Mesenteric fat pad (tissue), 1 donor: ENCODE measurements around the gene RAMP2. TPM values are rescaled to one million over a fixed set of nuclear protein-coding genes. Genes with fewer than 3 reads are reported as not detected.

Experiments
- DNase-seq: peaks from one replicate; pipeline ENCODE4 v3.0.0-alpha.2; 2020; ENCODE audit warnings: low spot score
- total RNA-seq: library from RNA; stranded (reverse); fragmentation: NEBNext Ultra II Directional; extraction: Animal tissue kit (Norgen Biotek cat#: 25700); gene quantifications from one replicate; pipeline ENCODE4 v1.2.1, GENCODE V29; 2021
- donor health status: DM: yes; HTN: yes; CAD: no.

RAMP2 gene
- total RNA-seq, 1 donor from 2014 or later: 58.2 TPM

- no peak for DNase-seq
These were observed 30.9 kb downstream of the RAMP2 start for GRCh38 chr17:42791948-42792347.

GRCh38 chr17:42792545-42792944 is 31.5 kb downstream of the RAMP2 start:
- DNase-seq: no peak

GRCh38 chr17:42795061-42795460 is 34.0 kb downstream of the RAMP2 start:
- DNase-seq: no peak

- DNase-seq: no peak
These were observed 34.4 kb downstream of the RAMP2 start for GRCh38 chr17:42795465-42795864.

- DNase-seq: no peak
These were observed 35.2 kb downstream of the RAMP2 start for GRCh38 chr17:42796066-42796758.

- DNase-seq: no peak
These were observed 36.3 kb downstream of the RAMP2 start for GRCh38 chr17:42797067-42798007.

- DNase-seq: no peak
These were observed 37.0 kb downstream of the RAMP2 start for GRCh38 chr17:42798011-42798382.

GRCh38 chr17:42798383-42799380 is 37.7 kb downstream of the RAMP2 start, which contains the start of the genes CNTD1 and COA3:
Gene CNTD1 (plus strand): TSS chr17:42798861. CDS start chr17:42799068, 207 bp downstream.
Gene COA3 (minus strand): TSS chr17:42798704. CDS start chr17:42798681, 23 bp downstream.
- DNase-seq: peak; percentile 95

GRCh38 chr17:42803074-42803883 is 42.3 kb downstream of the RAMP2 start:
- no peak for DNase-seq

- no peak for DNase-seq
These were observed 43.9 kb downstream of the RAMP2 start for GRCh38 chr17:42804918-42805367.

- DNase-seq: no peak
These were observed 45.2 kb downstream of the RAMP2 start for GRCh38 chr17:42806249-42806648.

- no peak for DNase-seq
These were observed 48.2 kb downstream of the RAMP2 start for GRCh38 chr17:42809250-42809649.

Other genes starting within 250 kb of the RAMP2 start
- 58.7 TPM for gene NAGLU, start 225.0 kb upstream of the RAMP2 start, total RNA-seq
- gene HSD17B1, start 208.3 kb upstream of the RAMP2 start, total RNA-seq: 3.2 TPM
- gene COASY, start 199.1 kb upstream of the RAMP2 start, total RNA-seq: 57.3 TPM
- 50.6 TPM for gene MLX, start 194.1 kb upstream of the RAMP2 start, total RNA-seq
- gene PSMC3IP, start 183.5 kb upstream of the RAMP2 start, total RNA-seq: 2.2 TPM
- 63.9 TPM for gene RETREG3, start 151.9 kb upstream of the RAMP2 start, total RNA-seq
- gene TUBG1, start 151.5 kb upstream of the RAMP2 start, total RNA-seq: 45.2 TPM
- 17.6 TPM for gene TUBG2, start 101.9 kb upstream of the RAMP2 start, total RNA-seq
- 16.8 TPM for gene PLEKHH3, start 84.2 kb upstream of the RAMP2 start, total RNA-seq
- gene CCR10, start 79.4 kb upstream of the RAMP2 start, total RNA-seq: 1.2 TPM
- 3.7 TPM for gene CNTNAP1, start 78.7 kb upstream of the RAMP2 start, total RNA-seq
- 50.5 TPM for gene EZH1, start 16.2 kb upstream of the RAMP2 start, total RNA-seq
- gene VPS25, start 12.2 kb downstream of the RAMP2 start, total RNA-seq: 41.1 TPM
- gene WNK4, start 19.4 kb downstream of the RAMP2 start, total RNA-seq: not detected
- gene COA3, start 37.5 kb downstream of the RAMP2 start, total RNA-seq: 56.7 TPM
- not detected for gene CNTD1, start 37.6 kb downstream of the RAMP2 start, total RNA-seq
- gene BECN1, start 63.1 kb downstream of the RAMP2 start, total RNA-seq: 82.0 TPM
- gene PSME3, start 72.2 kb downstream of the RAMP2 start, total RNA-seq: 144 TPM
- gene AOC2, start 83.4 kb downstream of the RAMP2 start, total RNA-seq: 10.5 TPM
- gene AOC3, start 90.0 kb downstream of the RAMP2 start, total RNA-seq: 528 TPM
- gene G6PC1, start 139.6 kb downstream of the RAMP2 start, total RNA-seq: not detected
- 39.2 TPM for gene AARSD1, start 203.2 kb downstream of the RAMP2 start, total RNA-seq
- not detected for gene PTGES3L, start 218.9 kb downstream of the RAMP2 start, total RNA-seq
- 10.6 TPM for gene RUNDC1, start 219.3 kb downstream of the RAMP2 start, total RNA-seq
- gene RPL27, start 237.2 kb downstream of the RAMP2 start, total RNA-seq: 838 TPM
- 33.5 TPM for gene IFI35, start 245.6 kb downstream of the RAMP2 start, total RNA-seq